GM19035 (cell line): ENCODE results near the gene AGO4.
A peak's percentile ranks its signal among the peaks of the same experiment; 100 is the strongest.
"Not testable (repeated sequence)": the region's sequence is repeated elsewhere in the genome, so short reads cannot be mapped to it uniquely, and the experiment has no call there.

ENCODE experiments used
- ATAC-seq: cut with Tn5 transposase; IDR thresholded peaks from one replicate; pipeline ENCODE4 v1.9.1; 2021; ENCODE audit not compliant: unreplicated experiment

Gene AGO4

GRCh38 chr1:35807614-35808449 is at the start of gene AGO4:
Gene AGO4, plus strand, starts transcription at chr1:35808016. Its CDS starts 401 bp downstream, at chr1:35808417.
- no peak for ATAC-seq

- no peak for ATAC-seq
These were observed 45.7 kb upstream of the AGO4 start for GRCh38 chr1:35762141-35762540.

- ATAC-seq, result no peak
These were observed 44.6 kb upstream of the AGO4 start for GRCh38 chr1:35763201-35763600.

GRCh38 chr1:35764283-35764682 is 43.5 kb upstream of the AGO4 start:
- no peak for ATAC-seq

GRCh38 chr1:35768350-35769187 is 39.2 kb upstream of the AGO4 start:
- ATAC-seq, result no peak

- peak; percentile 78 for ATAC-seq
These were observed 38.5 kb upstream of the AGO4 start for GRCh38 chr1:35769188-35769758.

GRCh38 chr1:35773711-35774110 is 34.1 kb upstream of the AGO4 start:
- ATAC-seq, result no peak

- not testable (repeated sequence) for ATAC-seq
These were observed 31.6 kb upstream of the AGO4 start for GRCh38 chr1:35776172-35776571.

- no peak for ATAC-seq
These were observed 30.7 kb upstream of the AGO4 start for GRCh38 chr1:35777109-35777508.

GRCh38 chr1:35783055-35783583 is 24.7 kb upstream of the AGO4 start:
- no peak for ATAC-seq

GRCh38 chr1:35784364-35784763 is 23.5 kb upstream of the AGO4 start:
- not testable (repeated sequence) for ATAC-seq

- no peak for ATAC-seq
These were observed 19.7 kb upstream of the AGO4 start for GRCh38 chr1:35788139-35788538.

- no peak for ATAC-seq
These were observed 17.1 kb upstream of the AGO4 start for GRCh38 chr1:35790670-35791069.

- ATAC-seq, result no peak
These were observed 12.5 kb upstream of the AGO4 start for GRCh38 chr1:35795295-35795694.

- ATAC-seq, result no peak
These were observed 10.4 kb upstream of the AGO4 start for GRCh38 chr1:35797380-35797779.

- ATAC-seq, result not testable (repeated sequence)
These were observed 9.8 kb upstream of the AGO4 start for GRCh38 chr1:35798019-35798418.

- not testable (repeated sequence) for ATAC-seq
These were observed 7.5 kb upstream of the AGO4 start for GRCh38 chr1:35800167-35800887.

- no peak for ATAC-seq
These were observed 766 bp downstream of the AGO4 start for GRCh38 chr1:35808450-35809113.

GRCh38 chr1:35809114-35810095 is 1.6 kb downstream of the AGO4 start:
- no peak for ATAC-seq
